ENCODE data around the gene TMEM259.

The TMEM259 gene

DNA sequence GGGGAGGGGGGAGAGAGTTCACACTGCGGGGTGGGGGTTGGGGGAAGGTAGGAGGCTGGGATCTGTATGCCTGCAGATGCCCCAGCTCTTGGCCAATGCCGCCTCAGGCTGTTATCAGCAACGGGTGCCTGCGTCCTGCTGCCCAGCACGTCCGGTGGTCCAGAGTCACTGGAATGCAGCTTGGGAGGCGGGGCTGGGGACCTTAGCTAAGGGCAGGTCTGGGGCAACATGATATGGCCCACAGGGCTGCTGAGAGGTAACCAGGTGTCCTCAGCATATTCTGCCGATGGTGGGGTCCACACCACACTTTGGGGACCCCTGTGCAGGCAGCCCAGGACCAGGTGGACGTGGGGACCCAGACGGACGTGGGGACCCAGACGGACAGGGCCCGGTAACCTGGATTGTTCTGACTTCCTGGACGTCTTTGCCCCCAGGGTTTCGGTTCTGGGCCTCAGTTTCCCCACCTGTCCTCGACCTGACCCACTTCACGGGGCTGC, 45.4 kb upstream of the TMEM259 start:
- H3K9me3 ChIP-seq (replicated peaks in 1 of 11), result 0 out of 22 replicates have a peak, but pooled peaks cover 0 to 5% (median 0%) of the 10 kb centered on the region in 11 experiments
- peak overlapping the region; percentile 88 to 100 (median 97) for H3K4me2 ChIP-seq
- peaks cover 9 to 31% (median 21%) of the 10 kb centered on the region in 11 experiments; a peak in 21 of 22 replicates for H4K20me1 ChIP-seq
- peak overlapping the region; percentile 88 to 99 (median 96); a peak in 19 of 22 replicates for H3K9ac ChIP-seq
- 0 out of 22 replicates have a peak, but pooled peaks cover 0 to 4% (median 0%) of the 10 kb centered on the region in 11 experiments for H3K27me3 ChIP-seq
- H3K4me3 ChIP-seq, result peak overlapping the region; percentile 91 to 100 (median 96); a peak in 19 of 20 replicates
- H3K4me1 ChIP-seq, result peaks cover 52 to 71% (median 64%) of the 10 kb centered on the region in 10 experiments
- TF ChIP-seq Cebpa-rat (IDR thresholded peaks at IDR 0.05), result no peak
- H3K27ac ChIP-seq, result peak overlapping the region in 9 of 11 experiments; percentile 90 to 99 (median 96); a peak in 18 of 22 replicates
- H3K36me3 ChIP-seq, result peaks cover 25 to 32% (median 30%) of the 10 kb centered on the region in 11 experiments

DNA sequence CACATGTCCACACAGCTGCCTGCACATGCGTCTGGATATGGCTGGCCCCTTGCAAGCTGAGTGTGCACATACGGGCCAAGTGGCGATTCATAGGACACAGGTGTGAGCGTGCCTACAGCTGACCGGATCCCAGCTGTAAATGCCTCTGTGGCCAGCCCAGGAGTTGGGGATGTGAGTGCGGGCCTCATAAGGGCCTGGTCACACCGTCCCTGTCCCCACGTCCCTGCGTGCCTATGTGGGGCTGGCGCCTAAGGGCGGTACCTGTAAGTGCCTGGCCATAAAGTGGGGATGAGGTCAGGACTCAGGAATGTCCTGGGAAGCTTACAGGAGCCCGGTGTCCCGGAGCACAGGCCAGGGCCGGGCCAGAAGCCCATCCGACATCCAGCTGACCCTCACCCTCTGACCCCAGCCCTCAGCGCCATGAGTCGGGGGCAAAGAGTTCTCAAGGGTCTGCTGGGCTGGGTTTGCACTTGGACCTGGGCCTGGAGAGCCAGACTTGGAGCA, 44.7 kb upstream of the TMEM259 start:
- Histone ChIP-seq H3K27me3 (0 out of 22 replicates have a peak, but pooled peaks cover 0 to 4% (median 0%) of the 10 kb centered on the region in 11 experiments), H3K9me3 (replicated peaks in 1 of 11) (0 out of 22 replicates have a peak, but pooled peaks cover 0 to 5% (median 0%) of the 10 kb centered on the region in 11 experiments), H3K4me1 (peaks cover 46 to 65% (median 58%) of the 10 kb centered on the region in 10 experiments), H3K27ac (peak overlapping the region in 3 of 11 experiments; percentile 4 to 99 (median 11); a peak in 3 of 22 replicates), H3K4me2 (peak overlapping the region; percentile 77 to 100 (median 95); a peak in 21 of 22 replicates), H3K4me3 (peak overlapping the region in 1 of 10 experiments; percentile 4; a peak in 1 of 20 replicates), H3K36me3 (peaks cover 19 to 26% (median 24%) of the 10 kb centered on the region in 11 experiments), H3K9ac (peak overlapping the region in 7 of 11 experiments; percentile 33 to 99 (median 52); a peak in 5 of 22 replicates), H4K20me1 (peaks cover 2 to 25% (median 15%) of the 10 kb centered on the region in 11 experiments; a peak in 21 of 22 replicates)
- TF ChIP-seq Cebpa-rat (IDR thresholded peaks at IDR 0.05), result no peak

GRCh38 chr19:1064661-1065605, 44.0 kb upstream of the TMEM259 start:
- no peak for TF ChIP-seq Cebpa-rat (IDR thresholded peaks at IDR 0.05)
- Histone ChIP-seq H3K4me1 (peaks cover 39 to 58% (median 51%) of the 10 kb centered on the region in 10 experiments), H4K20me1 (peaks cover 0 to 18% (median 8%) of the 10 kb centered on the region in 11 experiments; a peak in 19 of 22 replicates), H3K9ac (peak overlapping the region in 8 of 11 experiments; percentile 16 to 98 (median 47); a peak in 10 of 22 replicates), H3K27ac (peak overlapping the region in 6 of 11 experiments; percentile 8 to 46 (median 18); a peak in 3 of 22 replicates), H3K36me3 (peaks cover 11 to 18% (median 17%) of the 10 kb centered on the region in 11 experiments), H3K9me3 (replicated peaks in 1 of 11) (0 out of 22 replicates have a peak, but pooled peaks cover 0 to 5% (median 0%) of the 10 kb centered on the region in 11 experiments), H3K4me2 (peak overlapping the region; percentile 77 to 100 (median 95)), H3K4me3 (peak overlapping the region in 2 of 10 experiments; percentile 4 to 24; a peak in 1 of 20 replicates), H3K27me3 (0 out of 22 replicates have a peak, but pooled peaks cover 0 to 4% (median 0%) of the 10 kb centered on the region in 11 experiments)

DNA sequence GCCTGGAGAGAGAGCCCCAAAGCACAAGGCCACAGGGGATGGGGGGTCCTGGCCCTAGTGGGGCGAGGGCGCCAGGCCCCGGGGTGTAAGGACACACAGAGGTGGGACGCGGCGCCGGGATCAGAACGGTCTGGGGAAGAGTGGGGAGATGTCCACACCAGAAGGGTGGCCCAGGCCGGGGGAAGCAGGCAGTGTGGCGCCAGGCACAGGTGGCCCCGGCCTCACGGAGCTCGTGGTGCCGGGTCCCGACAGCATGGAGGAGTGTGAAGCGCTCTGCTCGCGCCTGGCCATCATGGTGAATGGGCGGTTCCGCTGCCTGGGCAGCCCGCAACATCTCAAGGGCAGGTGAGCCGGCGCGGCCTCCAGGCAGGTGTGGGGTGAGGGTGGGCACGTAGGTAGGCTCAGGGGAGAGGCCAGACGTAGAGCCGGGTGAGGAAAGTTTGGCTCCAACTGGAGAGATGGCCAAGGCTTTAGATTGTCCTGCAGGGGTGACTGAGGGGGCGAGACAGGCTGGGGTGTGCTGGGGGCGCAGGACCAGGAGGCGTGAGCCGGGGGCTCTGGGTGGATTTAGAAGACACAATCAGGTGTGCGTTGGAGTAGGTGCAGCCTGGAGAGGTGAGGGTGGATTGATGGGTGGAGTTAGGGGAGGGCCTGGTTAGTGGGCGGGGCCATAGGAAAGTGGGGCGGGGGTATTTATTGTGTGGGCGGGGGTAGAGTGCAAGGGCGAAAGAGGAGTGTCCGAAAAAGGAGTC, 43.2 kb upstream of the TMEM259 start:
- H3K27me3 ChIP-seq, result 0 out of 22 replicates have a peak, but pooled peaks cover 0 to 4% (median 0%) of the 10 kb centered on the region in 11 experiments
- peaks cover 6 to 10% (median 8%) of the 10 kb centered on the region in 11 experiments; a peak in 17 of 22 replicates for H3K36me3 ChIP-seq
- peaks cover 0 to 9% (median 0%) of the 10 kb centered on the region in 11 experiments; a peak in 3 of 22 replicates for H4K20me1 ChIP-seq
- H3K4me3 ChIP-seq, result no peak overlapping the region
- no peak overlapping the region for H3K9ac ChIP-seq
- peak overlapping the region; percentile 77 to 100 (median 95) for H3K4me2 ChIP-seq
- H3K4me1 ChIP-seq, result peaks cover 32 to 49% (median 43%) of the 10 kb centered on the region in 10 experiments
- no peak for TF ChIP-seq Cebpa-rat (IDR thresholded peaks at IDR 0.05)
- H3K27ac ChIP-seq, result no peak overlapping the region
- 0 out of 22 replicates have a peak, but pooled peaks cover 0 to 5% (median 0%) of the 10 kb centered on the region in 11 experiments for H3K9me3 ChIP-seq (replicated peaks in 1 of 11)

DNA sequence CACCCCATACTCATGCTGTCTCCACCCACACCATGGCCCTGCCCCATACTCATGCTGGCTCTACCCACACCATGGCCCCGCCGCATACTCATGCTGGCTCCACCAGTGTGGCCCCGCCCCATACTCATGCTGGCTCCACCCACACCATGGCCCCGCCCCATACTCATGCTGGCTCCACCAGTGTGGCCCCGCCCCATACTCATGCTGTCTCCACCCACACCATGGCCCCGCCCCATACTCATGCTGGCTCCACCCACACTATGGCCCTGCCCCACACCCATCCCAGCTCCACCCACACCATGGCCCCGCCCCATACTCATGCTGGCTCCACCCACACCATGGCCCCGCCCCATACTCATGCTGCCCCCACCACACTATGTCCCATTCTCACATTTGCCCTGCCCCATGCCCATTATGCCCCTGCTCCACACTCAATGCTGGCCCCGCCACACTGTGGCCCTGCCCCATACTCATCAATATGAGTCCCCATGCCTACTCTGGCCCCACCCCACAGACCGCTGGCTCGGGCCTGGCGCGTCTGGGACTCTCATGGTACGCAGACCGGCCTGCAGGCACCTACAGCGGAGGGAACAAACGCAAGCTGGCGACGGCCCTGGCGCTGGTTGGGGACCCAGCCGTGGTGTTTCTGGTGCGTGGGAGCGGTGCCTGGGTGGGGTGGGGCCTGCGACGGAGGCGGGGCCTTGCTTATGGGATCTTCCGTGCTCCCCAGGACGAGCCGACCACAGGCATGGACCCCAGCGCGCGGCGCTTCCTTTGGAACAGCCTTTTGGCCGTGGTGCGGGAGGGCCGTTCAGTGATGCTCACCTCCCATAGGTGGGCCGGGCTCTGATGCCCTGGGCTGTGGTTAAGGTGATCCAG, 42.3 kb upstream of the TMEM259 start:
- peak overlapping the region in 6 of 11 experiments; percentile 88 to 98 (median 94); a peak in 3 of 22 replicates for H3K4me2 ChIP-seq
- 0 out of 22 replicates have a peak, but pooled peaks cover 0 to 4% (median 0%) of the 10 kb centered on the region in 11 experiments for H3K27me3 ChIP-seq
- H4K20me1 ChIP-seq, result peaks cover 0 to 6% (median 0%) of the 10 kb centered on the region in 11 experiments; a peak in 2 of 22 replicates
- no peak overlapping the region for H3K9ac ChIP-seq
- H3K4me1 ChIP-seq, result peaks cover 31 to 52% (median 42%) of the 10 kb centered on the region in 10 experiments
- 0 out of 22 replicates have a peak, but pooled peaks cover 0 to 5% (median 0%) of the 10 kb centered on the region in 11 experiments for H3K9me3 ChIP-seq (replicated peaks in 1 of 11)
- H3K27ac ChIP-seq, result no peak overlapping the region
- no peak overlapping the region for H3K4me3 ChIP-seq
- peaks cover under 1 to 8% (median 2%) of the 10 kb centered on the region in 11 experiments; a peak in 16 of 22 replicates for H3K36me3 ChIP-seq
- TF ChIP-seq Cebpa-rat (IDR thresholded peaks at IDR 0.05), result no peak

DNA sequence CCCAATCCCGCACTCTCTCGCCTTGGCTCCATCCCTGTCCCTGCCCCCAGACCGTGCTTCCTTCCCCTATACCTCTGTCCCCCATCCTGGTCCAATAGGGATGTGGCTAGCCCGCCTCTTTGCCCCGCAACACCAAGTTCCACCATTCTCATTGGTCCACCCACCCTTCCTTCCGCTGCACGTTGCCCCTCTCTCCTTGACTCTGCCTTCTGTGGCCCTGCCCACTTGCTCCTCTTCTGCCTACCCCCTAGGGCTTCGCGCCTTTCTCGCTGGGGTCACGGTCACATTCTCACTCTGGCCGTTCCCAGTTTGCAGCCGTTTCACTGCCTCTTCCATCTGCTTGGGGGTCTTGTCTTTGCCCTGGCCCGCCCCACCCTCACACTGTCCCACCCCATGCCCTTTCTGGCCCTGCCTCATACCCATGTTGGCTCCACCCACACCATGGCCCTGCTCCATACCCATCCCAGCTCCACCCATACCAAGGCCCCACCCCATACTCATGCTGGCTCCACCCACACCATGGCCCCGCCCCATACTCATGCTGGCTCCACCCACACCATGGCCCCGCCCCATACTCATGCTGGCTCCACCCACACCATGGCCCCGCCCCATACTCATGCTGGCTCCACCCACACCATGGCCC, 41.6 kb upstream of the TMEM259 start:
- Histone ChIP-seq H3K9ac (no peak overlapping the region), H3K9me3 (replicated peaks in 1 of 11) (0 out of 22 replicates have a peak, but pooled peaks cover 0 to 5% (median 0%) of the 10 kb centered on the region in 11 experiments), H4K20me1 (peaks cover 0 to 6% (median 0%) of the 10 kb centered on the region in 11 experiments; a peak in 1 of 22 replicates), H3K27ac (no peak overlapping the region), H3K4me2 (no peak overlapping the region), H3K4me3 (no peak overlapping the region), H3K27me3 (0 out of 22 replicates have a peak, but pooled peaks cover 0 to 4% (median 0%) of the 10 kb centered on the region in 11 experiments), H3K36me3 (peaks cover 0 to 10% (median 0%) of the 10 kb centered on the region in 11 experiments; a peak in 3 of 22 replicates), H3K4me1 (peaks cover 37 to 59% (median 49%) of the 10 kb centered on the region in 10 experiments)
- no peak for TF ChIP-seq Cebpa-rat (IDR thresholded peaks at IDR 0.05)
